22Rv1 (cell line): Measurements from ENCODE around the gene LRRC27.
"Not testable (repeated sequence)": the region's sequence is repeated elsewhere in the genome, so short reads cannot be mapped to it uniquely, and the experiment has no call there.

Experiments used
- H3K27ac ChIP-seq: fragments of 450-650 bp; 2 replicates; pipeline ENCODE4 v1.5.1; 2017
- ZFX ChIP-seq: fragments of 450-650 bp; IDR thresholded peaks from 2 replicates; pipeline ENCODE4 v1.6.1; 2017; ENCODE audit warnings: antibody characterized with exemption, borderline replicate concordance
- TF ChIP-seq, protein P1 (sequence below): fragments of 450-650 bp; IDR thresholded peaks from 2 replicates; pipeline ENCODE4 v1.5.1; 2017; ENCODE audit warnings: mild to moderate bottlenecking

The LRRC27 gene

GRCh38 chr10:132333386-132333785 is 1.4 kb downstream of the LRRC27 start:
- TF ChIP-seq ZFX = no peak
- TF ChIP-seq, protein P1, sequence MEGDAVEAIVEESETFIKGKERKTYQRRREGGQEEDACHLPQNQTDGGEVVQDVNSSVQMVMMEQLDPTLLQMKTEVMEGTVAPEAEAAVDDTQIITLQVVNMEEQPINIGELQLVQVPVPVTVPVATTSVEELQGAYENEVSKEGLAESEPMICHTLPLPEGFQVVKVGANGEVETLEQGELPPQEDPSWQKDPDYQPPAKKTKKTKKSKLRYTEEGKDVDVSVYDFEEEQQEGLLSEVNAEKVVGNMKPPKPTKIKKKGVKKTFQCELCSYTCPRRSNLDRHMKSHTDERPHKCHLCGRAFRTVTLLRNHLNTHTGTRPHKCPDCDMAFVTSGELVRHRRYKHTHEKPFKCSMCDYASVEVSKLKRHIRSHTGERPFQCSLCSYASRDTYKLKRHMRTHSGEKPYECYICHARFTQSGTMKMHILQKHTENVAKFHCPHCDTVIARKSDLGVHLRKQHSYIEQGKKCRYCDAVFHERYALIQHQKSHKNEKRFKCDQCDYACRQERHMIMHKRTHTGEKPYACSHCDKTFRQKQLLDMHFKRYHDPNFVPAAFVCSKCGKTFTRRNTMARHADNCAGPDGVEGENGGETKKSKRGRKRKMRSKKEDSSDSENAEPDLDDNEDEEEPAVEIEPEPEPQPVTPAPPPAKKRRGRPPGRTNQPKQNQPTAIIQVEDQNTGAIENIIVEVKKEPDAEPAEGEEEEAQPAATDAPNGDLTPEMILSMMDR = no peak
- H3K27ac ChIP-seq = no peak overlapping the region

- H3K27ac ChIP-seq = no peak overlapping the region
These were observed 2.7 kb downstream of the LRRC27 start for GRCh38 chr10:132334631-132335188.

DNA sequence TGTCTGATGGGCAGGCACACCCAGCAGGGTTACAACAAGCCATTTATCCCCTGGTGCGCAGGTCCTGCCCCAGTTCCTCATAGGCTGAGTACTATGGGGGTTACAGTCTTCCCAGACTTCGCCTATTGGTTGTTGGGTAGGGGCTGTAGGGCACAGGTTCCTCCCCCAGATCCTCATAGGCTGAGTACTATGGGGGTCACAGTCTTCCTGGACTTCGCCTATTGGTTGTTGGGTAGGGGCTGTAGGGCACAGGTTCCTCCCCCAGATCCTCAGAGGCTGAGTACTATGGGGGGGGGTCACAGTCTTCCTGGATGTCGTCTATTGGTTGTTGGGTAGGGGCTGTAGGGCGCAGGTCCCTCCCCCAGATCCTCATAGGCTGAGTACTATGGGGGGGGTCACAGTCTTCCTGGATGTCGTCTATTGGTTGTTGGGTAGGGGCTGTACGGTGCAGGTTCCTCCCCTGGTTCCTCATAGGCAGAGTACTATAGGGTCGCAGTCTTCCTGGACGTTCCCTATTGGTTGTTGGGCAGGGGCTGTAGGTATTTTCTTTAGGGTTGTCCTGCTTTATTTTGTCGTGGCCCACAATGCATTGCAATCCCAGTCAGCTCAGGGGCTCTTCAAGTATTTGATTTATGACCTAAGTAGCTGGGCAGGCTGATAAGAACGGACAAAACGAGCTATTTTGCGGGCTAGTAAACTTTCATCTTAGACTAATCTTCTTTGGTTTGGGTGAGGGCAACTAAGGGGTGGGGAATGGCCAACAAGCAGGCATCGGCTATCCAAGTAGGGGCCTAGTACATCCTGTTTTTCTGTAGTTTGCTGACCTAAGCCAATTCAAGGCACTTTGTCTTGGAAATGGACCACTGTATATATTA is 3.4 kb downstream of the LRRC27 start:
- no peak for TF ChIP-seq ZFX
- TF ChIP-seq, protein P1 = no peak
- H3K27ac ChIP-seq = no peak overlapping the region

More at GRCh38 chr10:132334631-132335188, 2.7 kb downstream of the LRRC27 start:
- no peak for TF ChIP-seq ZFX
- TF ChIP-seq, protein P1 = no peak

- H3K27ac ChIP-seq = no peak overlapping the region
These were observed 4.2 kb downstream of the LRRC27 start for GRCh38 chr10:132336064-132336746.

GRCh38 chr10:132336919-132337407 is 5.0 kb downstream of the LRRC27 start:
- no peak overlapping the region for H3K27ac ChIP-seq
- TF ChIP-seq ZFX = no peak
- TF ChIP-seq, protein P1 = no peak

More at GRCh38 chr10:132336064-132336746, 4.2 kb downstream of the LRRC27 start:
- no peak for TF ChIP-seq ZFX
- TF ChIP-seq, protein P1 = no peak

- not testable (repeated sequence) for H3K27ac ChIP-seq
These were observed 5.9 kb downstream of the LRRC27 start for GRCh38 chr10:132337854-132338253.

- no peak overlapping the region for H3K27ac ChIP-seq
- TF ChIP-seq ZFX = no peak
- TF ChIP-seq, protein P1 = no peak
These were observed 6.9 kb downstream of the LRRC27 start for GRCh38 chr10:132338876-132339275.
